Amniotic stem cell (primary cell): ENCODE results near the gene PRRG1.
A peak's percentile ranks its signal among the peaks of the same experiment; 100 is the strongest.
"Not testable (repeated sequence)": the region's sequence is repeated elsewhere in the genome, so short reads cannot be mapped to it uniquely, and the experiment has no call there.

ENCODE experiments used
- DNase-seq: peaks from one replicate; lab custom pipeline; 2025; lab: John Stamatoyannopoulos, UW

Gene PRRG1

GRCh38 chrX:37349221-37350033, at the start of gene PRRG1:
PRRG1 (plus strand) TSS chrX:37349364; CDS start chrX:37406250, 56,886 bp downstream.
- peak; percentile 25 for DNase-seq

GRCh38 chrX:37302569-37302968, 46.6 kb upstream of the PRRG1 start:
- DNase-seq, result no peak

GRCh38 chrX:37305238-37305637, 43.9 kb upstream of the PRRG1 start:
- not testable (repeated sequence) for DNase-seq

- no peak for DNase-seq
Measured at GRCh38 chrX:37314531-37314930, 34.6 kb upstream of the PRRG1 start.

GRCh38 chrX:37315511-37316248, 33.5 kb upstream of the PRRG1 start:
- no peak for DNase-seq

- DNase-seq, result no peak
Measured at GRCh38 chrX:37320541-37321203, 28.5 kb upstream of the PRRG1 start.

- DNase-seq, result no peak
Measured at GRCh38 chrX:37330642-37331041, 18.5 kb upstream of the PRRG1 start.

GRCh38 chrX:37331546-37331945, 17.6 kb upstream of the PRRG1 start:
- no peak for DNase-seq

GRCh38 chrX:37332055-37332454, 17.1 kb upstream of the PRRG1 start:
- no peak for DNase-seq

GRCh38 chrX:37332987-37333658, 16.0 kb upstream of the PRRG1 start:
- DNase-seq, result no peak

- DNase-seq, result no peak
Measured at GRCh38 chrX:37347420-37347819, 1.7 kb upstream of the PRRG1 start.

- DNase-seq, result no peak
Measured at GRCh38 chrX:37348231-37348970, 763 bp upstream of the PRRG1 start.

- no peak for DNase-seq
Measured at GRCh38 chrX:37348971-37349220, 268 bp upstream of the PRRG1 start.

- no peak for DNase-seq
Measured at GRCh38 chrX:37350034-37350365, 836 bp downstream of the PRRG1 start.

GRCh38 chrX:37353646-37354045, 4.5 kb downstream of the PRRG1 start:
- DNase-seq, result no peak

GRCh38 chrX:37357436-37357835, 8.3 kb downstream of the PRRG1 start:
- DNase-seq, result no peak

- DNase-seq, result no peak
Measured at GRCh38 chrX:37361596-37361995, 12.4 kb downstream of the PRRG1 start.

GRCh38 chrX:37364666-37365065, 15.5 kb downstream of the PRRG1 start:
- DNase-seq, result no peak

- no peak for DNase-seq
Measured at GRCh38 chrX:37367946-37368345, 18.8 kb downstream of the PRRG1 start.

- DNase-seq, result no peak
Measured at GRCh38 chrX:37370499-37371141, 21.5 kb downstream of the PRRG1 start.

GRCh38 chrX:37371578-37371991, 22.4 kb downstream of the PRRG1 start:
- no peak for DNase-seq
